Cardiac muscle cell (in vitro differentiated cells and primary cell): ENCODE results near the gene NTRK3. TPM values are rescaled to one million over a fixed set of nuclear protein-coding genes. Genes with fewer than 3 reads are reported as not detected.

ENCODE experiments used
- DNase-seq, 2 donors: peaks; one replicate each; pipeline versions ENCODE4 v3.0.0 to v3.0.0-alpha.2; 2010 to 2017; ENCODE audit warnings: low read depth in 1 of 2, low spot score in 1 of 2
- H3K27ac ChIP-seq: fragments of 200-600 bp; sonication (generic); 2 replicates; pipeline ENCODE4 v1.5.1; 2016
- H3K27me3 ChIP-seq: fragments of 200-600 bp; sonication (generic); 2 replicates; pipeline ENCODE4 v1.6.0; 2016; ENCODE audit warnings: control low read depth
- H3K36me3 ChIP-seq: fragments of 200-600 bp; sonication (generic); 2 replicates; pipeline ENCODE4 v1.5.1; 2016; ENCODE audit warnings: control low read depth
- H3K4me1 ChIP-seq: fragments of 200-600 bp; sonication (generic); 2 replicates; pipeline ENCODE4 v1.8.1; 2017; ENCODE audit warnings: low read depth, mild to moderate bottlenecking, mixed run types
- H3K4me3 ChIP-seq: fragments of 200-600 bp; sonication (generic); 2 replicates; pipeline ENCODE4 v1.5.1; 2016; ENCODE audit warnings: mild to moderate bottlenecking
- H3K9me3 ChIP-seq: fragments of 200-600 bp; sonication (generic); 2 replicates; pipeline ENCODE4 v1.5.1; 2017; ENCODE audit warnings: low read depth, mild to moderate bottlenecking, control low read depth
- CTCF ChIP-seq: IDR thresholded peaks from 2 replicates; pipeline ENCODE4 v1.5.1; 2012; ENCODE audit warnings: low read depth, mild to moderate bottlenecking, low read length
- polyA plus RNA-seq: library from polyadenylated mRNA; unstranded; fragments of >200 nt; fragmentation: Nextera tagmentation; extraction: Ambion mirVana; gene quantifications from 2 replicates; pipeline ENCODE4 v1.2.1, GENCODE V29; 2016
- total RNA-seq: library from RNA; depleted of rRNA; stranded (reverse); fragments of >200 nt; gene quantifications from 2 replicates; pipeline ENCODE4 v1.2.3, GENCODE V29; 2016

Gene NTRK3
- total and polyA plus RNA-seq, 2 experiments from 2014 or later: 3.3 to 6.2 TPM

- no peak overlapping the region for H3K4me3 ChIP-seq
- no peaks in the 10 kb centered on the region for H3K36me3 ChIP-seq
- H3K9me3 ChIP-seq: no peaks in the 10 kb centered on the region
- no peak overlapping the region for H3K27ac ChIP-seq
- TF ChIP-seq CTCF: no peak
- no peaks in the 10 kb centered on the region for H3K27me3 ChIP-seq
- H3K4me1 ChIP-seq: peaks cover 25% of the 10 kb centered on the region
- peak in 1 of 2 donors; percentile 16 for DNase-seq
Measured at GRCh38 chr15:88012233-88012632, 244.3 kb downstream of the NTRK3 start.

- Histone ChIP-seq H3K9me3 (no peaks in the 10 kb centered on the region), H3K27me3 (no peaks in the 10 kb centered on the region), H3K27ac (no peak overlapping the region), H3K4me1 (peaks cover 25% of the 10 kb centered on the region), H3K36me3 (no peaks in the 10 kb centered on the region), H3K4me3 (no peak overlapping the region)
- TF ChIP-seq CTCF: no peak
- no peak for DNase-seq
Measured at GRCh38 chr15:88011533-88011932, 245.0 kb downstream of the NTRK3 start.

- H3K9me3 ChIP-seq: no peaks in the 10 kb centered on the region
- no peak overlapping the region for H3K27ac ChIP-seq
- no peak for DNase-seq
- H3K4me3 ChIP-seq: no peak overlapping the region
- no peaks in the 10 kb centered on the region for H3K27me3 ChIP-seq
- H3K36me3 ChIP-seq: no peaks in the 10 kb centered on the region
- no peak for TF ChIP-seq CTCF
- peaks cover 4% of the 10 kb centered on the region for H3K4me1 ChIP-seq
Measured at GRCh38 chr15:88006146-88006545, 250.4 kb downstream of the NTRK3 start.

- Histone ChIP-seq H3K27ac (no peak overlapping the region), H3K9me3 (no peaks in the 10 kb centered on the region), H3K27me3 (no peaks in the 10 kb centered on the region), H3K4me1 (peaks cover 4% of the 10 kb centered on the region), H3K36me3 (no peaks in the 10 kb centered on the region), H3K4me3 (no peak overlapping the region)
- no peak for DNase-seq
- TF ChIP-seq CTCF: no peak
Measured at GRCh38 chr15:88004399-88004798, 252.1 kb downstream of the NTRK3 start.

- no peaks in the 10 kb centered on the region for H3K36me3 ChIP-seq
- no peaks in the 10 kb centered on the region for H3K27me3 ChIP-seq
- H3K27ac ChIP-seq: no peak overlapping the region
- no peak overlapping the region for H3K4me3 ChIP-seq
- H3K4me1 ChIP-seq: peaks cover 4% of the 10 kb centered on the region
- no peaks in the 10 kb centered on the region for H3K9me3 ChIP-seq
- DNase-seq: no peak
- no peak for TF ChIP-seq CTCF
Measured at GRCh38 chr15:88003541-88004327, 252.8 kb downstream of the NTRK3 start.
